Heart left ventricle (tissue), 13 donors: ENCODE results near the gene MAP7D3.

ENCODE experiments used
- CTCF ChIP-seq, 12 donors: fragments of 200-600 bp; sonication (generic) in 4 of 12; IDR thresholded peaks; one replicate each; pipeline versions ENCODE4 v1.5.0 to v1.8.0; 2018 to 2022; ENCODE audit warnings: antibody characterized with exemption in 12 of 12, mild to moderate bottlenecking in 5 of 12
- POLR2A ChIP-seq, 2 donors: fragments of 450-650 bp; IDR thresholded peaks; one replicate each; pipeline ENCODE4 v1.6.1; 2017; ENCODE audit warnings: antibody characterized with exemption in 2 of 2, mild to moderate bottlenecking in 2 of 2, moderate library complexity in 2 of 2
- donor health status: ischemic (EF 13 %, LVEDD 7.1; RV severe dilation, severe dysfunction).
- donor health status: DM: no; HTN: yes; CAD: no.
- donor health status: DM: no; HTN: no; CAD: no.
- donor health status: ischemic (EF 25% LVEDD 6.9; RV normal size, moderate dysfunction).
- donor health status: ischemic (EF 25% LVEDD 5.7; RV mildly dilated, moderate dysfunction).
- donor health status: ischemic (EF 35%, LVEDD 5.7; RV mildly dilated, moderate dysfunction).
- donor health status: nonischemic (EF 11% LVEDD 7.7; RV severe dilation, severe dysfunction).
- donor health status: DM: yes; HTN: yes; CAD: no.
- donor health status: PGD.
- donor health status: ischemic (EF 29% LVEDD 5.4; RV normal size, mild dysfunction).
- donor health status: nonischemic (EF 23%, LVEDD 6.1; RV moderate dilation, normal function).

- no peak for TF ChIP-seq CTCF (IDR thresholded peaks at IDR 0.05)
- no peak for TF ChIP-seq POLR2A (IDR thresholded peaks at IDR 0.05)
These were observed 24.1 kb downstream of the MAP7D3 start for GRCh38 chrX:136227074-136227473.
